Measurements from ENCODE around the gene SLC26A4.
"Not testable (repeated sequence)": the region's sequence is repeated elsewhere in the genome, so short reads cannot be mapped to it uniquely, and the experiment has no call there.

DNA sequence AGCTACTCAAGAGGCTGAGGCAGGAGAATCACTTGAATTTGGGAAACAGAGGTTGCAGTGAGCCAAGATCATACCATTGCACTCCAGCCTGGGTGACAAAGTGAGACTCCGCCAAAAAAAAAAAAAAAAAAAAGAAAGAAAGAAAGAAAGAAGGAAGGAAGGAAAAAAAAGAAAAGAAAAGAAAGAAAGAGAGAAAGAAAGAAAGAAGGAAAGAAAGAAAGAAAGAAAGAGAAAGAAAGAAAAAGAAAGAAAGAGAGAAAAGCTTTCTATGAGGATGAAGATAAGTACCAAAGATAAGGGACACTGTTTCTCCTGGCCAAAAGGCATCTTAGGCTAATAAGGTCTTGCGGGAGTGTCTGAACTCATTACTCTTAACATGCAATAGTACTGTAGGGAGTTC lies 21.6 kb upstream of the SLC26A4 start:
- TF ChIP-seq, protein P1, sequence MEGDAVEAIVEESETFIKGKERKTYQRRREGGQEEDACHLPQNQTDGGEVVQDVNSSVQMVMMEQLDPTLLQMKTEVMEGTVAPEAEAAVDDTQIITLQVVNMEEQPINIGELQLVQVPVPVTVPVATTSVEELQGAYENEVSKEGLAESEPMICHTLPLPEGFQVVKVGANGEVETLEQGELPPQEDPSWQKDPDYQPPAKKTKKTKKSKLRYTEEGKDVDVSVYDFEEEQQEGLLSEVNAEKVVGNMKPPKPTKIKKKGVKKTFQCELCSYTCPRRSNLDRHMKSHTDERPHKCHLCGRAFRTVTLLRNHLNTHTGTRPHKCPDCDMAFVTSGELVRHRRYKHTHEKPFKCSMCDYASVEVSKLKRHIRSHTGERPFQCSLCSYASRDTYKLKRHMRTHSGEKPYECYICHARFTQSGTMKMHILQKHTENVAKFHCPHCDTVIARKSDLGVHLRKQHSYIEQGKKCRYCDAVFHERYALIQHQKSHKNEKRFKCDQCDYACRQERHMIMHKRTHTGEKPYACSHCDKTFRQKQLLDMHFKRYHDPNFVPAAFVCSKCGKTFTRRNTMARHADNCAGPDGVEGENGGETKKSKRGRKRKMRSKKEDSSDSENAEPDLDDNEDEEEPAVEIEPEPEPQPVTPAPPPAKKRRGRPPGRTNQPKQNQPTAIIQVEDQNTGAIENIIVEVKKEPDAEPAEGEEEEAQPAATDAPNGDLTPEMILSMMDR (conservative IDR thresholded peaks at IDR 0.05; ENCODE audit: low read depth, low read length): not testable (repeated sequence)
- TF ChIP-seq EZH2phosphoT487 (IDR thresholded peaks at IDR 0.05; ENCODE audit: borderline replicate concordance, low read length): not testable (repeated sequence)
